NCI-H526 treated with DMSO at 0.1 percent for 48 hours (cell line): ENCODE results near the gene EFNA2.
"Not testable (repeated sequence)": the region's sequence is repeated elsewhere in the genome, so short reads cannot be mapped to it uniquely, and the experiment has no call there.

Experiments
- DNase-seq: peaks from one replicate; lab custom pipeline; 2025; lab: John Stamatoyannopoulos, UW

The EFNA2 gene

GRCh38 chr19:1318678-1319471, 33.2 kb downstream of the EFNA2 start:
- no peak for DNase-seq

- not testable (repeated sequence) for DNase-seq
Measured at GRCh38 chr19:1320282-1320650, 34.6 kb downstream of the EFNA2 start.

GRCh38 chr19:1321539-1321938, 35.9 kb downstream of the EFNA2 start:
- no peak for DNase-seq

GRCh38 chr19:1322198-1322981, 36.7 kb downstream of the EFNA2 start:
- no peak for DNase-seq

GRCh38 chr19:1324249-1324805, 38.7 kb downstream of the EFNA2 start:
- DNase-seq: no peak

GRCh38 chr19:1324806-1325567, 39.3 kb downstream of the EFNA2 start:
- no peak for DNase-seq

- no peak for DNase-seq
Measured at GRCh38 chr19:1325568-1326294, 40.1 kb downstream of the EFNA2 start.

- no peak for DNase-seq
Measured at GRCh38 chr19:1327125-1327524, 41.5 kb downstream of the EFNA2 start.

GRCh38 chr19:1332208-1332607, 46.5 kb downstream of the EFNA2 start:
- DNase-seq: not testable (repeated sequence)

- DNase-seq: no peak
Measured at GRCh38 chr19:1336079-1336684, 50.5 kb downstream of the EFNA2 start.

- no peak for DNase-seq
Measured at GRCh38 chr19:1340681-1341469, 55.2 kb downstream of the EFNA2 start.

- DNase-seq: no peak
Measured at GRCh38 chr19:1343041-1343440, 57.4 kb downstream of the EFNA2 start.

- no peak for DNase-seq
Measured at GRCh38 chr19:1349211-1349610, 63.5 kb downstream of the EFNA2 start.

- no peak for DNase-seq
Measured at GRCh38 chr19:1350867-1351266, 65.2 kb downstream of the EFNA2 start.
